GM19035 (cell line): ENCODE data around the gene SCARB2.
A peak's percentile ranks its signal among the peaks of the same experiment; 100 is the strongest.

Source experiments
- ATAC-seq: cut with Tn5 transposase; IDR thresholded peaks from one replicate; pipeline ENCODE4 v1.9.1; 2021; ENCODE audit not compliant: unreplicated experiment

The SCARB2 gene

DNA sequence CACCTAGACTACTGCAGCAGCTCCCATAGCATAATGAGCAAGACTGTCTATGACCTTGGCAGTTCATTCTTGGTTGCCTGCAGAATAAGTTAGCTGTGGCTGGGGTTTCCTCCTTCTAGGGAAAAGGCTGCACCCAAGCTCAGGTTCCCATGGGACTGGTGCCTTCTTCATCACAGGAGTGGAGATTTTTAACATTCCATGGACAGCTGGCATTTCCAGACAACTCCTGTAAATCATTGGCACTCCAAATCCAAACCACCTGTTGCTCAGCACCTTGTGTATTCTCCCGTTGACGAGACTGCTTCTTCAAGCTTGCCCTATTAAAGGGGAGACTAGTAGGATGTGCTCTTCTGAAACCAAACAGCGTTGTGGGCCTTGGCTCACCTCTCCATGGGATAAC lies 57.6 kb downstream of the SCARB2 start:
- no peak for ATAC-seq

DNA sequence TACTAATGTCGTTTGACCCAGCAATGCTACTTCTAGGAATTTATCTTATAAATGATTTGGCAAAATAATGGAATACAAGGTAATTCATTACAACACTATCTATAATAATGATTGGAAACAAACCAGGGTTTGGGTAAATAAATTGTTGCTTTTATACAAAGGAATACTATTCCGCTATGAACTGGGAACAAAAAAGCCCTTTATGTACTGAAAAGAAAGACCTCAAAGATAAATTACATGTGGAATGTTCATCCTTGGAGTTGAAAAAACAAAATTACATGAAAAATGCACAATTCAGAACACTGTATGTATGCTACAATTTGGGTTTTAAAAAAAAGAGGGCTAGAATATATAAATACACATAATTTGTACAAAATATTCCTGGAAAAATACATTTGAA lies 60.3 kb downstream of the SCARB2 start:
- ATAC-seq = no peak

DNA sequence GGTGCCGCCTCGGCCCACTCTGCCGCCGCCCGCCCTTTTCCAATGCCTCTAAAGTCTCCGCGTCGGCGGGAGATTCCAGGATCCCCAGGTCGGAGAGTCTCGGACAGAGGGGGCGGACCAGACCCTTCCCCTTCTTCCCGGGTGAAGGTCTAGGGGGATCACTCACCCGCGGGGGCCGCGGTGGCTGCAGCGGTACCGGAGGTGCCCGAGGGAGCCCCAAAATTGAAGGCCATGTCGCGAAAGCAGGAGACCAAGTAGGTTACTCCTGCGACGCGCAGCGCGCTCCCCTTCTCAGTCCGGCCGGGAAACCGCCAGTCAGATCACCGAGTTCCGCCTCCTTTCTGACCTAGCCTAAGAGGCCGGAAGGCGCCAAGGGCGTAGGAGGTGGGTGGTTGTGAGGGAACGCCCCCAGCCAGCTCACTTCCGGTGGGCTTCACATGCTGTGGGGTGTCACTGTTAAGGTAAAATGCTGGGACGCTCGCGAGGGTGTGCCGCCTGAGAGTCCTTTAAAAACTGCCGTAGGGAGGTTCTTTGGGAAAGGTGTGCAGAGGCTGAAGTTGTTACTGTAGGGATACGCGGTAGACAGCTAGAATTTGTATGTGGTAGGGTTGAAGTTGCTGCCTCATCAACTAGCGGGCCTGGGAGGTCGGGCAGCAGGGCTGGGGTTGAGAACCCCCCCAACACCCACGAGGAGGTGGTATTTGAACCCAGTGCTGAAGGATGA lies 65.3 kb downstream of the SCARB2 start, which contains the start of gene NUP54:
TSS of gene NUP54 (minus strand) at position 256 of the 724 bp plus-strand sequence. CDS start at position 233, 23 bp downstream.
- ATAC-seq = peak; percentile 99

DNA sequence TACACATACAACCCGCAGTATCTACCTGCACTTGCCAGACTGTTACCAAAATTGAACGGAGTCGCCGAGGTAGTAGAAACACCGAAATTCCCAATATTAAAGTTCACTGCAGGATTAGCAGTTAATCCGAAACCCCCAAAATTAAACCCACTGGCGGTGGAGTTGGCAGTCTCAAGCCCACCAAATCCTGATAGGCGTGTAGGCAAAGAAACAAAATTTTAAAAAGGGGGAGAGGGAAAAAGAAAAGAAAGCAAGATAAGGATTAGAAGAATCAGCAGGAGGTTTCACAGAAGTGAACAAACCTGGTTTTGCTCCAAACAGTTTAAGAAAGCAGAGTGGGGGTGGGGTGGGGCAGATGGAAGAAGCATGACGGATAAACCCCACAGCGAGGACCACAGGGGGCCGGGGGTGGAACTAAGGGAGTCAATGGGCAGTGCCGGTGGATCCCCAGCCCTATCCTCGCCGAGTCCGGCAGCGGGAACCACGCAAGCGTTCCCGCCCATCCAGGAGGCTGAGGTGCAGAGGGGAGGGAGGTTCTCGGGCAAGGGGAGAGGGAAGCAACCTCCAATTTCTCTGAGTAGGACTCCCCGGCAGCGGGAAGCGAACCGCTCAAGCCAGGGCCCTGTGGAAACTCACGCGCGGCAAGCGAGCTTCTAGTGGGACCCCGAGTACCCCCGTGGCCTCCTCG lies 66.0 kb downstream of the SCARB2 start:
- peak; percentile 40 for ATAC-seq

DNA sequence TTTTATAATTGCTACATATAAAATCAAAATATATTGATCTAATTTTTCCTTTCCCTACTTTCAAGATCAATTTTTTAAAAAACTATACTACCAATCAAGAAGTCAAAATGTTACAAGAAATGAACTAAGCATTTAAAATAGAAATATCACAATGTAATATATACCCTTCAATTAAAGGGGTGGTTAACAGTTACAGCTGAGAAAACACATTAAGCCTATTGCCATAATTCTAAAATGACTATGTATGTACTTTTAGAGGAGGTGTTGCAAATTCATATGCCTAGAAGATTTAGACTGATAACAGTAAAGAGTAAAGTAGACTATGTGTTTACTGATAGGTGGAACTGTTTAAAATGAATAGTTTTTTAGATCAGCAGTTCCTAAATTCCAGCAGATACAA lies 69.1 kb downstream of the SCARB2 start:
- ATAC-seq = no peak

DNA sequence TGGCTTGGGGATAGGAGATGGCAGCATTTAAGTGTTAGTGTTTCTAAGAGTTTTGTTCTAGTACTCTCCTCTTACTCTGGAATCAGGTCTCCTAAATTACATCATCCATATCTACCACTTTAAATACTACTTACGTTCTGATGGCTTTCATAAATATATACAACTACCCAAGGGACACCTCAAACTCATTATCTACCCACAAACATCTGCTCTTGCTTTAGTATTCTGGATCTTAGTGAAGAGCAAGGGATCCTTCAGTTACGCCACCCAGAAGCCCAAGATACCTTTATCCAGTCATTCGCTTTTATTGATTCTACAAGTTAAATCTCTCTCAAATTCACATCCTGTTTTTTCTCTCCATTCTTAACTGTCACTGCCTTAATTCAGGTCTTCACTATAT lies 72.4 kb downstream of the SCARB2 start:
- ATAC-seq = no peak

DNA sequence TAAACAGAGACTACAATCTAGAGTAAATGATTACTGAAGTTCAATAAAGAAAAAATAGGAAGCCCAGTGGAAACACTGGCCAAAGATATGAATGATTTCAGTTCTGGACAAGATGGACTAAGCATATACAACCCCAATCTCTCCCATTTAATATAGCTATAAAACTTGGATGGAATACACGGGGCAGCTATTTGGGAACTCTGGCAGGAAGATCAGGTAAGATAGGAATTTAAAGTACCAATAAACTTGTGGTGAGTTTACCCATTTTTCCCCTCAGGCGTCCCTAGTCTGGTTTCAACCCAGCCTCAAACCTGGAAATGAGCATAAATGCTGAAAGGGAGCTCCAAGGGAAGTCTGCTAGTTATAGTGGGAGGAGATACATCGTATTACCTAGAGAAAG lies 85.9 kb downstream of the SCARB2 start:
- ATAC-seq = no peak

DNA sequence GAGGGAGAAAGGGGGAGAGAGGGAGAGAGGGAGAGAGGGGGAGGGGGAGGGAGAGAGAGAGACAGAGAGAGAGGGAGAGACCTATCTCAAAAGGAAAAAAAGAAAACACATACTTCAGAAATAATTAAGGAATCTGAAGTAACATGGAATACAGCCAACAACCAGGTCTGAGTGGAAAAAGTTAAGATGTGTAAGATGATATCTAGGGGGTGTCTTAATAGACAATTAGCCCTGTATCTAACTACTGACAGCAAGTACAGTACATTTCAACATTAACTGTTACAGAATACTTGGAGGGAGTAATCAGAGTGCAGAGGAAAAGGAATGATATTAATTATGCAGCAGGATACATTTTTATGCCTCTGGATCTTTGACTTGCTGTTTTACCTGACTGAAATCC lies 87.8 kb downstream of the SCARB2 start:
- ATAC-seq = no peak

DNA sequence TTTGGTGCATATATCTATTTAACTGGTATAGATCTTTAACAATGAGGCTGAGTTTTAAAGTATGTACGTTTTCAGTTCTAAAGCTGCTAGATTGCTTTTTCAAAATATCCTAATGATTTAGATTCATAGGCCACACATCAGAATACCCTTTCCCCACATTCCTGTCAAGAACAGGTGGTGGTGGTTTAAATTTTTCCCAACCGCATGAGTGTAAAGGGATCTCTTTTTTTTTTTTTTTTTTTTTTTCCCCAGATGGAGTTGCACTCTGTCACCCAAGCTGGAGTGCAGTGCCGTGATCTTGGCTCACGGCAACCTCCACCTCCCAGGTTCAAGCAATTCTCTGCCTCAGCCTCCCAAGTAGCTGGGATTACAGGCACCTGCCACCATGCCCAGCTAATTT lies 93.4 kb downstream of the SCARB2 start:
- ATAC-seq = no peak

DNA sequence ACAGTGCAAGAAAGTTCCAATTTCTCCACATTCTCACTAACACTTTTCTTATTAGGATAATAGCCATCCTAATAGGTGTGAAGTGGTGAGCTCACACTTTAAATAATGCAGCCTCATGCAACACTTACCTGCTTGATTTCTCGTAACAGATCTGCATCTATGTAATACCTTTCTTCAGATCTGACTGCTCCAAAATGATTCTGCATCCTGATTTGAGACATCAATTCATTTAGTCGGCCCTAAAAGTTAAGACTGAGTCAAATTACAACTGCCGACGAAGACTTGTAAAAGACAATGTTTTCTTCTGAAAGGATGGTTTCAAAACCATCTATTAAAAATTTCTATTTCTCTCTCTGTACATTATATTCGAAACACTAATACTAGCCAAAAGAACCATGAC lies 96.1 kb downstream of the SCARB2 start:
- ATAC-seq = no peak

DNA sequence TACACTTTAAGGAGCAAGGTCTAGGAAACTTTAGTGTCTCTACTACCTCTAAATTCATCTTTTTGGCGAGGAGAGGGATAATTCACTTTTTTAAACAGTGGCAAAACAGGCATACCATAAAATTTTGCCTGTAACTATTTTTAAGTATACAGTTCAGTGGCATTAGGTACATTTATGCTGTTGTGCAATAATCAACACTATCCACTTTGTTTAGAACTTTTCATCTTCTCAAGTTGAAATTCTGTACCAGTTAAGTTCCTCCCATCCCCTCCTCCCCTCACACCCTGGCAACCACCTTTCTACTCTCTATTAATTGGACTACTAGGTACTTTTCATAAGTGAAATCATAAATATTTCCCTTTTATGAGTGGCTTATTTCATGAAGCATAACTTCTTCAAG lies 96.8 kb downstream of the SCARB2 start:
- ATAC-seq = no peak
